SK-N-MC (cell line): ENCODE data around the gene NTRK2.

ENCODE experiments used
- EZH2 ChIP-seq: fragments of 200-600 bp; sonication (generic); IDR thresholded peaks from one replicate; pipeline ENCODE4 v1.6.1; 2017; ENCODE audit warnings: antibody characterized with exemption
- FOXP2 ChIP-seq: optimal IDR thresholded peaks from 2 replicates; pipeline ENCODE3; 2011; ENCODE audit warnings: mild to moderate bottlenecking, moderate library complexity; ENCODE audit not compliant: insufficient read depth; ENCODE audit errors: extremely low read length, control extremely low read depth
- POLR2AphosphoS5 ChIP-seq: IDR thresholded peaks from 2 replicates; pipeline ENCODE4 v1.6.1; 2012; ENCODE audit warnings: mild to moderate bottlenecking, low read depth, low read length, borderline replicate concordance

GRCh38 chr9:84698323-84698722 lies 28.8 kb downstream of the NTRK2 start:
- TF ChIP-seq EZH2, result no peak
- TF ChIP-seq POLR2AphosphoS5, result no peak
- no peak for TF ChIP-seq FOXP2
